Fibroblast of peridontal ligament (primary cell): ENCODE data around the gene IMPG2.

Experiments used
- DNase-seq: peaks from one replicate; pipeline ENCODE4 v3.0.0-alpha.2; 2010; ENCODE audit errors: extremely low read depth

The IMPG2 gene

DNA sequence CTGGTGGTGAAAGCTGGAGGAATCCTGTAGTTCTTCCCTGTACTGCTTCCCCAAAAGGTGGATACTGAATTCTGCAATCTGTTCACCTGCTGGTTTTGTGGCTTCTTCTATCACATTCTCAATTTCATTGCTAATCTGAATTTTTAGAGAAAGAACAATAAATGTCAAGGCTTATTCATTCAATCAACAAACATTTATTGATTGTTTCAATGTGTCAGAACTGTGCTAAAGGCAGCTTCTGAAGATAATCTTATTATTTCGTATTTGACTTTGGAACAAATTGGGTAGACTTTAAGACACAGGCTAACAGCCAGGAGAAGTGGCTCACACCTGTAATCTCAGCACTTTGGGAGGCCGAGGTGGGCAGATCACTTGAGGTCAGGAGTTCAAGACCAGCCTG is 46.8 kb downstream of the IMPG2 start:
- no peak for DNase-seq

GRCh38 chr3:101273156-101273555 is 47.2 kb downstream of the IMPG2 start:
- no peak for DNase-seq

GRCh38 chr3:101271728-101272127 is 48.6 kb downstream of the IMPG2 start:
- DNase-seq = no peak

GRCh38 chr3:101270149-101270548 is 50.2 kb downstream of the IMPG2 start:
- no peak for DNase-seq

GRCh38 chr3:101268971-101269671 is 51.3 kb downstream of the IMPG2 start:
- no peak for DNase-seq

DNA sequence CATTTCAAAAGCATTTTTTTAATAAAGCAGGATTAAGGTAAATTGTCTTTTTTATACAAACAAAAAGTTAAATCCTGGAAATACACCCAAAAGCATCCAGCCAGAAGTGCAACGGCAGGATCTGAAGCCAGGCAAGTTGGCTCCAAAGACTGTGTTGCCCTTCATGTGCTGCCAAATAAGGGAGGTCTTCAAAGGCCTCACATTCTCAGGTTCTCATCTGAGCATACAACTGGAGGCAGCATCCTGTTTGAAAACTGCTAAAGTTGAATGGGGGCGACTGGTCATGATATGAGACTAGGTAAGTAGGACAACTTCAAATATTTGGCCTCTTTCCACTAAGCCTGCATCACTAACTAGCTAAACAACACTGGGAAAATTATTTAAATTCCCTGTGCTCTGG is 52.2 kb downstream of the IMPG2 start:
- DNase-seq = no peak

GRCh38 chr3:101266566-101266965 is 53.8 kb downstream of the IMPG2 start:
- no peak for DNase-seq

GRCh38 chr3:101266071-101266470 is 54.3 kb downstream of the IMPG2 start:
- no peak for DNase-seq

- DNase-seq = no peak
These were observed 57.8 kb downstream of the IMPG2 start for GRCh38 chr3:101262393-101263240.

DNA sequence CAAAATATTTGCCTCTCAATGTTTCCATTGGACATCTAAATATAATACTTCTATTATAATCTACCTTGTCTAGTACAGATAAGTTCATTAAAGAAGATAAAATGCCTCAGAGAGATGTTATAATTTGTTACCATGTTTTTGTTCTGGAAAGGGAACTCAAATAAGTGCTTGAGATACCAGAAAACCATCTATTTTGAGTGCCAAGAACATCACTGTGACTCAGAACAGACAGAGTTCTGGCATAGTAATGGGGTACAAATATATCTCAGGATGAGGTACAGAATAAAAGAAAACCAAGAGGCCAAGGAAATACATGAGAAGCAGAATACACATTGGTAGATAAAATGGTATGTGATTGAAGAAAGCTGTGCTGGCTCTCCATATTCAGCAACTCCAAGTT is 58.9 kb downstream of the IMPG2 start:
- peak; percentile 75 for DNase-seq

DNA sequence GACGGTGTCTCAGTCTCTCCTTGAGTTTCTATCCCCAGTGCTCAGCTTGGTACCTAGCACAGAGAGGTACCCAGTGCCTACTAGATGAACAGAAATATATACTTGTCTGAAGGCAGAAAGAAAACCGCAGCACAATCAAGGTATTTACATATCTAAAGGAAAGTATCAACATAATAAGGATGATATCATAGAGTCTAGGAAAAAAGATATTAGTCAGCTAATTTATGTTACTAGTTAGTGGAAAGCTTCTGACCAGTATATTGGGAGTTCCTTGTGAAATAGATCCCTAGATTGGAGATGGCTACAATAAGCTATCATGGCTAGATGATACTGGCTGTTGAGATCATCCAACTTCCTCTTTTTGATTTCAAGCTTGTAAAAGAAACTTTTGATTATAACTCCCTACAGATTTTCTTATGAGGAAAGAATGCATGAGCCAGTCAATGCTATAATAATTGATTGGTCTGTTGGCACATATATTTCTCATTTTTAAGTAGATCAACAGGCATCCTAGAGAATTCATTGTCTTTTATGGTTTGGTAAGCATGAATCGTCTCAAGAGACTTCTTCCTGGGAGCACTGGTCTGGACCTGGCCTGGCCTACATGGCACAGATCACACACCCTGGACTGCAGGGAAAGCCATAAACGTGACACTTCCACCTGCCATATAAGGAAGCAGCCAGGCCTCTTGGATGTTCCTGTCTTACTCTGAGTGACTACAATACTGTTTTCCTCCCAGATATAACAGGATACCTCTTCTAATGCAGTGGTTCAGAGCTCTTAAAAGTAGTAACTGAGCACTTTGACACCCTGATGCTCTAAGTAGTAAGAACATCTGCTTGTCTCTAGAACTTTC is 60.7 kb downstream of the IMPG2 start:
- no peak for DNase-seq

DNA sequence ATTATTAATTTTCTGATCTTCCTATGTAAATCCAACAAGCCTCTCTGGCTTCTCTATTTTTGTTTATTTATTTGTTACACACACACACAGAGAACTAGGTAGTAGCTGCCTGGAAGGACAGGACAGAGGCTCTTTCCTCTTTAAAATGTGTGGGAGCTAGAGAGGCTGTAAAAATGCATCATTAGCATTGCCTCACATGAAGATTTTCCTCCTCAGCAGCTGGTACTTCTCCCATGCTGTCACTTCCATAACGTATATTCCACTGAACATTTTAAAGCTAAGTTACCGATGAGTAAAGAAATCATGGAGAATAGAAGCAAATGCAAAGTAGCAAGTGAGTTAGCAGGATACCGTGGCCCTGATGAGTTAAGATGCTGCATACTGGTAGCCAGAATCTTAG is 63.9 kb downstream of the IMPG2 start:
- DNase-seq = no peak

DNA sequence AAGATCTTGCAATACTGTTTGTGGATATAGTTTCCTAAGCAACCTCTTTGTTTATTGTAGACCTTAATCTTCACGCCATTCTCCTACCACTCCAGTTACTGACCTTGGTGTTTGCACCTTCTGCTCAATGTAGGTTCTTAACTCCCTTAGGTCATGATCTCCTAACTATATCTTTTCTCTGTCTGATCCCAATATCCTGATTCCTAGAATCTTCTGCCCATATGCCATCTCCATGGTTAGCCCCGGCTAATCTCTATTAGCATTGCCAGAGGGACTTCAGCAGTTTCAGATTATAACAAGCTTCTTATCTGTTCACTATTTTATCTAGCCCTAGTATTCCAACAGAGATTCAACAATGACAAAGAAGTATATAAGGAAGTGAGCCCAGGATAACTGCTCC is 64.9 kb downstream of the IMPG2 start:
- DNase-seq = no peak

- DNase-seq = no peak
These were observed 67.0 kb downstream of the IMPG2 start for GRCh38 chr3:101253396-101253795.

DNA sequence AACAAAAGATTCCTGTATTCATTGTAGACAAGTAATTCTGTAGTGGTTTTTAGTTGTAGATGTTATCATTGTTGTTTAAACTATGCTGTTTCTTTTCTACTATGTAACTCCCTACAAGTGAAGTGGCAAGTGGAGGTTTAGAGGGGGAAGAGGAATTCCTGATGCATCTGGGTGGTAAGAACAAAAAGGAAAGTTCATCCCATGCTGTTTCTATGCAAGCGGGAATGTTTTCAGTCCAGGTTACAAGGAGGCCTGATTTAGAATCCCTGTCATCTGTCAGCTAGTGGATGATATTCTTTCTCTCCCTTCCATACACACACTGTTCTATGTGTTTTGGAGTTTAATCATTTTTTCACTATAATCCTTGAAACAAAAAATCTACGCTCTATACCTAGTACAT is 67.4 kb downstream of the IMPG2 start:
- no peak for DNase-seq

DNA sequence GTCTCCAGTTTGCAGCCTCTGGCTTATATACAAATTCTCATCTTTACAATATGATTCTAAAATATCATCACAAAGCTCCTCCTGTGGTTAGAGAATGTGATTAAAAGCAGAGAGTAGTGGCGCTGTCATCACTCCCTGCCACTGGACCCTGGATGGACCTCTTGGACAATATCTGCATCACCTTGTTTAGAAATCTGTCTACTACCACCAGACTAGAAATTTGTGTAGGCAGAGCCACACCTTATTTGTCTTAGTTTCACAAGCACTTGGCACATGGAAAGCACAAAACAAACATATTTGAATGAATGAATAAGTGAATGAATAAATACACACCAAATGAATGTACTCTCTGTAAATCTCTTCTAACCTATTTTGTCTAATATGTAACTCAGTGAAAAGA is 68.1 kb downstream of the IMPG2 start:
- DNase-seq = no peak

GRCh38 chr3:101251441-101251840 is 68.9 kb downstream of the IMPG2 start:
- DNase-seq = no peak

DNA sequence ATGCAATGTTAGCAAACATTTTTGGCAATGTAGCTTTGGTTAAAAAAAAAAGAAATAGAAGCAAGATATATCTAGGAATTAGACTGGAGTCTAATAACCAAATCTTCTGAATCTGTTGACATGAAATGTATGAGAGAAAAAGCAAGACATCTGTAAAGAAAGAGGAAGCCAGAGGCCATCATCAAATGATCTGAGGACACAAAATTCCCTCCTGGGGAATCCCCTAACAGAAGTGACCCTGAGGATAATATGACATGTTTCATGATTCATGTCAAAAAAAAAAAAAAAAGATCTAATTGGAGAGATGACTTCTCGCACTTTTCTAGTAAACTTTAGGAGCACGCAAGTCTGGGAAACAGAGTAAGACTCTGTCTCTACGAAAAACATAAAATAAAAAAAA is 70.9 kb downstream of the IMPG2 start:
- DNase-seq = no peak

GRCh38 chr3:101248736-101249135 is 71.6 kb downstream of the IMPG2 start:
- no peak for DNase-seq

DNA sequence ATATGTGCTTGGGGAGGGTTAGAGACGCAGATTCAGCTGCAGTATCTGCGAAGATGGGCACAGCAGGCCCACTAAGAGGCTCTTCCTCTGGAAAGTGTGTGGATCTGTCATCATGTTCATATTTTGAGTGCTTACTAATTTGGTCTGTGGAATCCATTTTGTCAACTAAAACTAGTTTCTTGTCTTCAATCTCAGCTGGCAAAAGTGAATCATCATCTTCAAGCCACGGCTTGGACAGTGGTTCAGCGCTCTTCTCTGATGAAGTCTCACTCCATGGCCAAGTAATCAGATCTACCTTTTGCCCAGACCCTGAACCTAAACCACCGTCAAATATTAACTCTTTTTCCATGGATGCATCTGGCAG is 76.2 kb downstream of the IMPG2 start:
- no peak for DNase-seq

DNA sequence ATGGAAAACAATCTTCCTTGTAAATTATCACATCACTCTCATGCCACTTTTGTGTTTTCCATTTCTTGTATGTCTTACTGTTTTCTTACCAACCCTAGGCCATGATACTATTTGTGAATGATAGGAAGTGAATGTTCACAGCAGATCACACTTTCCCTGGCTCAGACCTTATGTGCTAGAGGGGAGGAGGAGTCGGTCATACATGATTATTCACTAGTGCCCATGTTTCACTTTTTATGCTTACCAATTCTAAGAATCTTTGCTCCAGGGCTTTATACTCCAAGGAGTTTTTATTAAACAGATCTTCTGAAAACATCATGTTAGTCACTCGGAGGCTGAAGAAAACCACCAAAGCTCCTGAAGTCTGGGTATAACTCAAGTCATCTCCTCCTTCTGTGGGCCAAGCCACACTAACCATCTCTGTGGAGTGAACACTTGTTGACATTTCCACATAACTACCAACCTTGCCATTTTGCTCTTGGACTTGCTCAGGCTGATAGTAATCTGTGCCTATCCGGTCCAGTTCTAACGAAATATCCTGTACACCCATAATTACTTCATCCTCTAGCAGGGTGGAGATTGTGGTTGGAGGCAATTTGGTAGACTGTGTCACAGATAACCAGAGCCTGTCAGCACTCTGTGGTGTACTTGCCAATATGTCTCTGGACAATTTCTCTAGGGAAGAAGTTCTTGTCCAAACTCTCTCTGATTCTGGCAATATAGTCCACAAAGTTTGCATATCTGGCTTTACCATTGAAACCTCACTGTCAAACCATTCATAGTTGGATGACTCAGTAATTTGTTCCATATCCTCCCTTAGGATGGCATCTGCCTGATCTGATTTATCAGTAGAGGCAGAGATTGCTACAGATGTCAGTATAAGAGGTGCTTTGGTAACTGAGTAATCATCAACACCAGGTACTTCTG is 76.8 kb downstream of the IMPG2 start:
- peak; percentile 96 for DNase-seq
